Non-pigmented ciliary epithelial cell (primary cell): ENCODE data around the gene DISP1.
"Not testable (repeated sequence)": the region's sequence is repeated elsewhere in the genome, so short reads cannot be mapped to it uniquely, and the experiment has no call there.

Source experiments
- DNase-seq: peaks from one replicate; pipeline ENCODE4 v3.0.0-alpha.2; 2010; ENCODE audit warnings: low read depth

Gene DISP1

DNA sequence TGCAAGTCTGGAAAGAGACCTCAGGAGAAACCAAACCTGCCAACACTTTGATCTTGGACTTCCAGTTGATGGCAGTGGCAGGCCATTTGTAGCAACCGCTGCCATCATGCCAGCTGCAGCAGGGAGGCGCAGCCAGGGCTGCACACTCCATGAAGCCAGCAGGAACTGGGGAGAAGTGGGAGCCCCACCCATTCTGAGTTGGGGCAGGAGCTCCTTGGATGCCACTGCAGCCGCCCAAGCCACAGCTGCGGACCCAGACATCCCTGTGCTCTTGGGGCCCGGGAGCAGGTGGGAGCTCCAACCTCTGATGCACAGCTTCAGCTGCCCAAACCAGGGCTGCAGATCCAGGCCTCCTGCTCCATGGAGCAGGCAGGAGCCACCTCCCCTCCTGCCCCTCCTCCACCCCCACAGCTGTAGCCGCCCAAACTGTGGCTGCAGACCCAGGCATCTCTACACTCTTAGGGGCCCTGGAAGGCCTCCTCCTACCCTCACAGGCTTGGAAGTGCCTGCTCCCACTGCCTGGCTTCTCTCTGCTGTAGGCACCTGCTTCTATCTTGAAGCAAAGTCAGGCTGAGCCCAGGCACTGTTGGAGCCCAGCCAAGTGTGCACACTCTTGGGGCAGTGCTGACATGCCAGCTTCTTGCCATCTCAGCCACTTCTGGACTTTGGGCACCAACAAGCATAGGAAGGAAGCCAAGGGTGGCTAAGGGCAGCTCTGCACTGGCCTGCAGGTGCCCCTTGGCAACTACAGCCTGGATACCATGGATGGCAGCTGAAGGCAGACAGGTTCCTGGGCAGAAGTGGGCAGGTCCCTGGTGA lies 20.0 kb upstream of the DISP1 start:
- no peak for DNase-seq

DNA sequence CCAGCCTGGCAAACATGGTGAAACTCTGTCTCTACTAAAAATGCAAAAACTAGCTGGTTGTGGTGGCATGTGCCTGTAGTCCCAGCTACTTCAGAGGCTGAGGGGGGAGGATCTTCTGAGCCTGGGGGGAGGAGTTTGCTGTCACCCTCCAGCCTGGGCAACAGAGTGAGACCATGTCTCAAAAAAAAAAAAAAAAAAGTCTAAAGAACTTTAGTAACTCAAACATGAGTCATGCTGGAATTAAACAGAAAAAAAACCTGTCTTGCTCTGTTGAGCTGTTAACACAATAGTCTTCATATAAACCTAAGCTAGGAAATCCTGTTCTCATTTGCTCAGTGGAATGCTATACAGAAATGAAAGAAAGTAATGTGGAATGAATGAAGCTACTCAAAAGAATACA lies 16.7 kb upstream of the DISP1 start:
- DNase-seq: no peak

DNA sequence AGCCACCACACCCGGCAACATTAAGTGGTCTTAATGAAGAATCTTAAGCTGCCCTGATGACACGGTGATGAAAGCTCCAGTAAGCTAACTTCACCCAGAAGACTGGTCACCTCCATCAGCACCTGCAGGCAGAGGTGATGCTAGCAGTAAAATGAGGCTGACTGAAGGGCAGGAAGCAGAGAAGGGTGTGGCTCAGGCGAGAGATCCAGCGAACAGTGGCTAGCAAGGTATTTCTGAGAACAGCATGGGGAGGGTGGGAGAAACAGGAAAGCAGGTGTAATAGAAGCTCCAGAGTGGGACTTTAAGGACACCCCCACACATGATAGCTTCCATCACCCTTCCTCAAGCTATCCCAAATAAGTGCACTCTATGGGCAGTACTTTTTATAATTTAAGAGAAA lies 15.9 kb upstream of the DISP1 start:
- DNase-seq: no peak

DNA sequence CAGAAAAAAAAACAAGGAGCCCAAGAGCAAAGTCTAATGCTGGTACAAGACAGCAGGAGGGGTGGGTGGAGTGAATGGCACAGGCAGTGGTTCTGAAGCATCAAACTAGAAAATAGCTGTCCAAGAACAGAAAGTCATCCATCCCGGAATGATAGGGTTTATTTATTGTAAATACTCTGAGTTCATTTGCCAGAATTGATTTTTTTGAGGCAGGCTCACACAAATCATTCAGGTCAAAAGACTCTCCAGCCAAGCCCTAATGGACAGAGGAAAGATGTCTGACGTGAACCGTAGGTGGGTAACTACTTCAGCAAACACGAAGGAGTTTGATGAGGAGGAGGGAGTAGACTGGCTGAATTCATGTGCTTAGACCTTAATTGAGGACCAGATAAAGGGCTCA lies 13.8 kb upstream of the DISP1 start:
- DNase-seq: no peak

DNA sequence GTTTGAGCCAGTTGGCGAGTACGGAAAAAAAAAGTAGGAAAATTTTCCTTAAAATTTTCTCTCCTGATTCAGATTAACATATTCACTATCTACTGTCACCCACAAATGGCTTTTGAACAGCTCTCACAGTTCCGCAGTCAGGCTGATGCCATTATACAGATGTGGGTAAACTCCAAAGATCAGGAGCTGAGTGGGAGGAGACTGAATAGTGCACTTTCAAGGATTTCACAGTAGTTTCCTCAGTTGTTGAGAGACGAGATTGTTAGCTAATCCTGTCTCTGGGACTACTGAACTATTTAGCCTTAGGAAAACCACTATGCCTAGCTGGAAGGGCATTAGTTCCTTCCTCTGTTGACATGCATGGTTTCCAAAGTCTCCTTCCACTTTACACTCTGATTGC lies 3.2 kb upstream of the DISP1 start:
- DNase-seq: no peak

DNA sequence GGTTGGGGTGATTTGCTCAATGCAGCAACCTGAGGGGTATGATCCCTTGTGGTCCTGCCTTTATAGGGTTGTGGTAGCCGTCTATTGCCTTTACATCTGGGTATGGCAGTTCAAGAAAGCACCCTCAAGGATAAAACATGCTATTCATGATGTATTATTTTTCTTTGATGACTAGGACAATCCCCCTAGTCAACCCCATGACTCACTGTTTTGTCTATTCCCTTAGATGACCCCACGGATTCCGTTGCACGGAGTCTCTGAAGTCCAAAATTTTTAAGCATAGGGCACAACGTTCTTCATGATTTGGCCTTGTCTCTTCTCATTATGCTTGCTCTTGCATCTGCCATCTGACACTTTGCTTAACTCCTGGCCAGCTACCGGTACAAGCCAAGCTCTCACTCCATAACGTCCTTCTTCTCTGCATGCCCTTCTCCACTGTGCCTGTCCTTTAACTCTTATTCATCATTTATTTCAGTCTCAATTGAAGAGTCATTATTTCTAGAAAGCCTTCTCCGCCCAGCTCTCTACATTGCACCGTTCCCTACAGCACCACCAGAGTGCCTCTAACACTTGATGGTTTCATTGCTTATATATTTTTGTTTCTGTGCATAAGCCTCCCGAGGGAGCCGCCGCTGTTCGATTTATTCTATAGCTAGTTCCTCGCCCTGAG lies 838 bp upstream of the DISP1 start:
- DNase-seq: no peak

DNA sequence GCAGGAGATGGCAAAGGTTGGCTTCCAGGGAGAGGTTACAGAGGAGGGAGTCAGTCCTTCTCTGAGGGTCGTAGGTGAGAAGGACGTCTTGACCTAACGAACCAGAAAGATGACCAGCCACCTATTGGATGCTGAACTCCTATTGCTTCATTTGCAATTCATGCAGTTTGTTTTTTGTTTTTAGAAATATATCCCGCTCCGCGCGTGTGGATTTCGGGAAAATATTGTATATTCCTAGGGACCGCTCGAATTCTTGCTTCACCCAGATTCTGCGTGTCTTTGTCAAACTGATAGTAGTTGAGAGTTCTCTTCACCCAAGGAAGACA lies 564 bp downstream of the DISP1 start:
- no peak for DNase-seq

DNA sequence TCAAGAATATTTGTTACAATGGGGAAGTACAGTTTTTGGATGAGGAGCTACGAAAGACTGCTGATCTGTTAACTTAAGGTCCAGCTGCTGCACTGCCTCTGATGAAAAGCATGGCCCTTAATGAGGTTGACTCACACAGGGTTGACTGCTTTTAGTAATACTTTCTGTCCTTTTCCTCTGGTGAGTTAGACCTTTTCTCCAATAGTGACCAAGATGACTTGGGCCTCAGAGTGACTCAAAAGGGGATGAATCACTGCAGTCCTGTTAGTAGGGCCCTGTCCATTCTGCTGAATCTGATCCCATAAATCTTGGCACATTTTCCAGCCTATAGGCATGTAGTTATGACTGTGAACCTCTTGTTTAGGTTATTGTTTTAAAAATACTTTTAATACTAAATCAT lies 2.7 kb downstream of the DISP1 start:
- peak; percentile 95 for DNase-seq

DNA sequence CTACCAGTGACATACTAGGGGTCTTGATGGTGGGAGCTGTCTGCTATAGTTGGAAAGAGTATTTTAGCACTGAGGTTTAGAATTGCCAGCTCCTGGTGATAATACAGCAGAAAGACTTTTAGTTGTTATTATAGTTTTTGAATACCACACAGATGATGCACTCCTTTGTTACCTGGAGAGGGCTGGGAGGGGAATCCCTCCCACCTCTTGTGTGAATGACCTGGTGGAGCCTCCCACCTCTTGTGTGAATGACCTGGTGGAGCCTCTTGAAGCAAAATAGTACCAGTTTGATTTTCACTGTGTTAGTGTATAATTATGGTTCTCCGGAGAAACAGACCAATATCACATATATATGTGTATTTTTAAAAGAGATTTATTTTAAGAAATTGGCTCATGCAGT lies 3.3 kb downstream of the DISP1 start:
- DNase-seq: no peak

DNA sequence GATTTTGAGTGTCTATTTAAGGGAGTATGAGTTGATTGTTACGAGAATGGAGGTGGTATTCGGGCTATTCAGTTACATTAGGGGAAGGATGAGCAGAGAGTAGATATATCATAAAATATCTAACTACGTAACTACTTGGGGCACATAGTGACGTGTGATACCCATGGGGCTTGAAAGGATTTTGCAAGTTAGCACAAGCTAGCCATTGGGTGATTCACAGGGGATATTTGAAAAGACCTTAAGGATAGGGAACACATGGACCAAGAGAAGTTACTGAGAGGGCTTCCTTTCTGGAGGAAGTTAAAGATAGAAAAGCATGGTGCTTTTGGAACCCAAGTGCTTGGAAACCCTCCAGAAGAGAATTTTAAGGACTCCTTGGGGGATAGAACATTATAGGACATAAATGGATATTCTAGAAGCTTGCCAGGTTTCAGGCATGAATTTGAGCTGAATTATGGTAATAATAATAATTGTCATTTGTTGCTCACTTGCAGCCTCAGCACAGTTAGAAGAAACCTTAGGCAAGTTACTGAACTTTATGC lies 5.4 kb downstream of the DISP1 start:
- no peak for DNase-seq

DNA sequence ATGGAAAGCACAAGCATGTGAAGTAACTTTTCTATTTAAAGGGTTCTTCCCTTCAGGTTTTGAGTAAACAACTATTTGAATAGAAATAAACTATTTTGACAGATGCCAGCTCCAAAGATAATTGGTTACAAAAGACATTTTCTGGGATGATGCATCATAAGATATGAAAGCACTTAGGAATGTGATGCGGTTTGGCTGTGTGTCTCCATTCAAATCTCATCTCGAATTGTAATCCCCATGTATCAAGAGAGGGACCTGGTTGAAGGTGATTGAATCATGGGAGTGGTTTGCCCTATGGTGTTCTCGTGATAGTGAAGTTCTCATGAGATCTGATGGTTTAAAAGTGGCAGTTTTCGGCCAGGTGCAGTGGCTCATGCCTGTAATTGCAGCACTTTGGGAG lies 6.4 kb downstream of the DISP1 start:
- no peak for DNase-seq

DNA sequence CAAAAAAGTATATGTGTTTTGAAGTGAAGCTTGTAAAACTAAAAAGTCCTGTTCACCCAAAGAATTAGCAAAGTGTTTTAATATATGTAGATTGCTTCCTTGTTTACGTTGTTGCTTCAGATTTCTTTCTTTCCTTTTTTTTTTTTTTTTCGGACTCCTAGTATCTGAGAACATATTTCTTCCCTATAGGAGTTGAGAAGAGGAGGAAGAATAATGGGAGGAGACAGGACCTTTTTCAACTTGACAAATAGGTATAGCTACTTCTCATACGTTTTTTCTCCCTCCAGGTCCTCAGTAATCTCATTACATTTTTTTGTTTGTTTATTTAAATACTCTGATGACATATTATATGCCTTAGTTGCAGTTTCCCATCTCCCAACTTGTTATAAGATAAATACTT lies 8.9 kb downstream of the DISP1 start:
- no peak for DNase-seq

DNA sequence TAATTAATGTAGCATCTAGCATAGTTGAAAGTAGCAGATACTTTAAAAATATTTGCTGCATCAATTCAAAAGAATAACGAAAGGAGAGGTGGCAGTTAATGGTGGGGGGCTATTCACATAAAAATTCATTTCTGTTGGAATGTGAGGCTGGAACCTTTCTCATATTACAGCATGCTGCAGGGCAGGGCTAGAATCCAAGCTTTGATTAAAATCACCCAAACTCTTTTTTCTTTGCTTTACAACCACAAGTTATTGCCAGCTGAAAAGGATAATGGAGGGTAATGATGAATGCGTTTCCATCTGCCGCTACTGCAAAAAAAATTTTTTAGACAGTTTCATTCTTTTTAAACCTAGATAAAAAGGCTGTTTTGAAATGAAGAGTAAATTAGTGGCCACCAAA lies 9.8 kb downstream of the DISP1 start:
- DNase-seq: no peak

DNA sequence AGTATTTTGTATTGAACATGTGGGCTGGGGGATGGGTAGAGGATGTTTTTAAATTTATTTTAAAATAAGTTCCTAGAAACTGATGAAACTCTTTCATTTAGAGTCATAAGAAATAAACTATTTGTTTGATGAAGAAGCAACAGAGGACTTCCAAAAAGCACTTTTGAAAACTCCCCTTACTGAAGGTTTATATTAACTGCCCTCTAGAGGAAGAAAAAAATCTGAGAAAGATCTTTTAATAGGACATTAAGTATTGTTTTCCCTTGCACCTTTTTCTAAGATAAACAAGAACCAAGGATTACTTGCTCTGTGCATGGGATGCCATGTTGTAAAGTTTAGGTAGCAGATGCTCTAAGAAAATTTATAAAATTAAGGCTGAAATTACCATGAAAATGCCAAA lies 14.1 kb downstream of the DISP1 start:
- DNase-seq: no peak

DNA sequence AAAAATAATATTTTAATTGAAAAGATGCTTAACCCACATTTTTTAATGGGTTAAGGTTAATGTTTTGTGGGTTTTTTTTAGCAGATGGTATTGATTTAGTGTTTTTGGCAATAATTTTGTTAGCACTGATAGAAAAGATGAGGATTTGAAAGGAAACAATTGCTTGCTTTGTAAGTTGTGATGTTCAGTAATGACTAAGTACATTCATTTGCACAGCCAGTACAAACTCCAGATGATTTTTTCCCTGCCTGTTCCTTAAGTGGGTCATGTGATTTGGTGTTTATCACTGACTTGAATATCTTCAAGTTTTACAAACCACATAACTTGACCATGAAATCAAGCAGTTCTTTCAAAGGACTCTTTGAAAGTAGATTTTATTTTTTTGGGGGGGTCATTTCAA lies 15.0 kb downstream of the DISP1 start:
- no peak for DNase-seq

DNA sequence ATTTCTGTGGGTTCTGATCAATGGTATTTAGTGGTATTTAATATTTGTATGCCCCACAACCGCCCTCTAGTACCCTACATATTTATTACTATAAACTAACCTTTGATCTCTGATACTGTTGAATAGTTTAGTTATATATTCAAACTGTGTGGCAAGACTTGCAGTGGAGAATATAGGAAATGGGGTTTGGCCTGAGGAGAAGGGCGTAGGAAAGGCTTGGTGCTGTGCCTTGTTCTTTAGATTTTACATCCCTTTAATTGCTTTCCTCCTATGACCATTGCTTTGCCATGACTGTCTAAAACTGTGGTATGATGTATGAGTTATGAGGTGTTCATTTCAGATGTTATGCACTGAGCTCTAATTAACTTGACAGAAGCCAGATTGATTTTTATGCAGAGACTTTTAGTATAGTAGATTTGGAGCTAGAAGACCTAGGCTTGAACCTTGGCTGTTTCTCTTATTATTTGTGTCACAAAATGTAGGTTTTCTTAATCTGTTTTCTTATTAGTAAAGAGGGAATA lies 18.6 kb downstream of the DISP1 start:
- DNase-seq: no peak

DNA sequence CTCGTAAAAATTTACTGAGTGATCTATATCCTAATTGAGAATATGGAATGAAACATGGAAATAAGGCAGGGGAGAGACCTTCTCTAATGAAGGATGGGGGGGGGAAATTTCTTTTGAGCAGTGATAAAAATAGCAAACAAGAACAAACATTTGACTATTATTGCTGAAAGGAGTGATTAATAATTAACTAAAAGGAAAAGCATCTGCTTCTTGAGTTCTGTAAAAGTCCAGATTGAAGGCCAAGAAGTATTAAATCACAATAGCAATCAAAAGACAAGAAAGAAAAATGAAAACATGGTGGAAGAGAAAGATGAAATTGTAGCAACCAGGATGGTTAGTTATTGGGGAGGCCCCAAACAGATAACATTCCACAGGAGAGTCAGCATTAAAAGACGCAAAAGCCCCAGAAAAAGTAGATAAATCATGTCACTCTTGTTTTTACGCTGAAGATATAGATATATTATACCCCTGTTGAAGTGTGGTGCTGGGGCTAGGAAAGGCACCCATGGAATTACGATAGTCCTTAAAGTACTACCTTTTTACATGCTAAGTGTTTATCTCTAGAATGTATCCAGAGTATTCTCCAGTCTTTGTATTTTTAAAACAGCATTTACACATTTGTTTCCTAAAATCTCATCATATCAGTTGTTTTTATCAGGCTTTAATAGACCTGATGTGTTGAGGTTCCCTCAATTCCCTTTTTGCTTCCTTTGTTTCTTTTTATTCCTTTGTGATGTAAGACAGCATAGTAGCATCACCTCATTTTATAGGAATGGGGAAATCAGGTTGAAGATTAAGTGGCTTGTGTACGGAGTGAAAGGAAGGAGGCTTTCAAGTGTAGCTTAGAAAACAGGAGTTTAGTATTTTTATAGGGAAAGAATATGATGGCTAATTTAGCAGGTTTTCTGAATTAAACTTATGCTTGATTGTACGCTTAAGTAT lies 28.9 kb downstream of the DISP1 start:
- no peak for DNase-seq

DNA sequence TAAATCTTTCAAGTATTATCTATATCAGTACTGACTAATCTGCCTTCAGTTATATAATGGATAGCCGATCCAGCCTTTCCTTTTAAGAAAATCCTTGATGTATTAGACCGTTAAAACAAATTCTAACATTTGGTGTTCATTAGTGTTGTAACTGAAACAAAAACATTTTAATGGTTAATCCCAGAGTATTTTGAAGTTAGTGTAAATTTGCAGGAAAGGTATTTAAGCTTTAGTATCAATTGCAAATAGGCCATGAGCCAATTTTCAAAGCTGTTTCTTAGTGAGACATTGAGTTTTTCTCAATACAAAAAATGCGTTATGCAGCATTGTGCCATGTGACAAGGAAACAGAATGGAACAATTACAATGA lies 29.6 kb downstream of the DISP1 start:
- DNase-seq: no peak

DNA sequence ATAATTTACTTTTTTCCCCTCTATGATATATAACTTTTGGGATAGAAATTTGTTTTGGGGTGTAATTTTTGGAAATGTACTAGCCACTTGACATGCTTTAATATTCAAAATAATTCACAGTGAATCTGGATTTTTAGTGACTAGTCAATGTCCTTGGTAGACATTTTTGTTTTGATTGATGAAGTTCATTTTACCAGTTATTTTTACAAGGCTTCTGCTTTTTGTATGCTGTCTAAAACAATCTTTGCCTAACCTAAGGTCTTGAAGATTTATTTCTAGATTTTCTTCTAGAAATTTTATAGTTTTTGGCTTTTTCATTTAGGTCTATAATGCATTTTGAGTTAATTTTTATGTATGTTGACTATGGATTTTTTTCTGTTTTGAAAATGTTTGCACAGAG lies 30.9 kb downstream of the DISP1 start:
- no peak for DNase-seq

DNA sequence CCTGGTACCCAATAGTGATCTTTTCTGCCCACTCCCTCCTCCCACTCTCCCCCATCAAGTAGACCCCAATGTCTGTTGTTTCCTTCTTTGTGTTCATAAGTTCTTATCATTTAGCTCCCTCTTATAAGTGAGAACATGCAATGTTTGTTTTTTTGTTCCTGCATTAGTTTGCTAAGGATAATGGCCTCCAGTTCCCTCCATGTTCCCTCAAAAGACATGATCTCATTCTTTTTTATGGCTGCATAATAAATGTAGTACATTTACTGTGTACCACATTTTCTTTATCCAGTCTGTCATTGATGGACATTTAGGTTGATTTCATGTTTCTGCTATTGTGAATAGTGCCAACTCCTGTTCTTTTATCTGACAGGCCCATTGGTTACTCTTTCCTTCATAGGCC lies 35.7 kb downstream of the DISP1 start:
- not testable (repeated sequence) for DNase-seq

DNA sequence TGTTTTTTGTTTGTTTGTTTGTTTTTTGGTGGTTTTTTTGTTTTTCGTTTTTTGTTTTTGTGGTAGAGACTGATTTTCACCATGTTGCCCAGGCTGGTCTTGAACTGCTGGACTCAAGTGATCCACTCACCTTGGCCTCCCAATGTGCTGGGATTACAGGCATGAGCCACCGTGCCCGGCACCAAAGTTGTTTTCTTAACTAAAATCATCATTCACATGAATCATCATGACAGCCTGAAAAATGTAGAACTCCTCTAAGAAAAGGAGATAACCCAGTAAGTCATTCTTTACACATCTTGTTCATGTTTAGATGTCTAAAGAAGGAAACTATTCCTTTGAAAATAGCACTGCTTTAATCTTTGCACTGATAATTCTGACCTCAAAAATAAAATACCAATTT lies 37.5 kb downstream of the DISP1 start:
- DNase-seq: peak; percentile 37

DNA sequence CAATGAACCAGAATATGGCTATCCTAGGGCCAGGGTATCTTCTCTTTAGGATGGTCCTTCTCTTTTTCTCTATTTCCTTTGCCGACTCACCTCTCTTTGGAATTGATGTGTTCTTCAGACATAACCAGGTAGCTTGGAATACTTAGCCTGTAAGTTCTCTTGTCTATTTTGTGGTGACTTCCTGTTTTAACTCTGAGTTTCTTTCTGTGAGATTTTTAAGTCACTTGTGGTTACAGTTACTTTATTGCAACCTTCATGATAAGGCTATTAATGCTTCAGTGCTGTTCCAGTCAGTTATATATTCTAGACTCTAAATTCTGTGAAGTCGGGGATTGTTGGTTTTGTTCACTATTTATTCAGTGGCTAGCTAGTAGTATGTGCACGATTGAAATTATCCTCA lies 46.2 kb downstream of the DISP1 start:
- DNase-seq: no peak
